ENCODE results near the gene ITGA1.

Gene ITGA1

GRCh38 chr5:52772668-52773067 lies 15.0 kb upstream of the ITGA1 start:
- no peak overlapping the region for H3K27ac ChIP-seq
- TF ChIP-seq CTCF (conservative IDR thresholded peaks at IDR 0.05) (no peak), ZFX (IDR thresholded peaks at IDR 0.05) (no peak)

GRCh38 chr5:52773342-52773741 lies 14.4 kb upstream of the ITGA1 start:
- TF ChIP-seq ZFX (IDR thresholded peaks at IDR 0.05) (no peak), CTCF (conservative IDR thresholded peaks at IDR 0.05) (no peak)
- no peak overlapping the region for H3K27ac ChIP-seq

- TF ChIP-seq CTCF (conservative IDR thresholded peaks at IDR 0.05) (no peak), ZFX (IDR thresholded peaks at IDR 0.05) (no peak)
- H3K27ac ChIP-seq, result no peak overlapping the region
These were observed 13.7 kb upstream of the ITGA1 start for GRCh38 chr5:52774005-52774410.

- TF ChIP-seq ZFX (IDR thresholded peaks at IDR 0.05), result no peak
- TF ChIP-seq CTCF (conservative IDR thresholded peaks at IDR 0.05), result no peak
- no peak overlapping the region for H3K27ac ChIP-seq
These were observed 11.6 kb upstream of the ITGA1 start for GRCh38 chr5:52776116-52776515.

GRCh38 chr5:52777186-52777585 lies 10.5 kb upstream of the ITGA1 start:
- H3K27ac ChIP-seq, result no peak overlapping the region

GRCh38 chr5:52778781-52779180 lies 8.9 kb upstream of the ITGA1 start:
- no peak for TF ChIP-seq CTCF (conservative IDR thresholded peaks at IDR 0.05)
- H3K27ac ChIP-seq, result no peak overlapping the region

More at GRCh38 chr5:52777186-52777585, 10.5 kb upstream of the ITGA1 start:
- no peak for TF ChIP-seq ZFX (IDR thresholded peaks at IDR 0.05)
- TF ChIP-seq CTCF (conservative IDR thresholded peaks at IDR 0.05), result no peak

GRCh38 chr5:52779213-52779612 lies 8.5 kb upstream of the ITGA1 start:
- H3K27ac ChIP-seq, result no peak overlapping the region
- TF ChIP-seq CTCF (conservative IDR thresholded peaks at IDR 0.05) (no peak), ZFX (IDR thresholded peaks at IDR 0.05) (no peak)
